HG03196 (cell line): ENCODE data around the gene TIMM21.
A peak's percentile ranks its signal among the peaks of the same experiment; 100 is the strongest.

Experiments used
- ATAC-seq: cut with Tn5 transposase; IDR thresholded peaks from one replicate; pipeline ENCODE4 v1.9.1; 2021; ENCODE audit not compliant: unreplicated experiment

Gene TIMM21

DNA sequence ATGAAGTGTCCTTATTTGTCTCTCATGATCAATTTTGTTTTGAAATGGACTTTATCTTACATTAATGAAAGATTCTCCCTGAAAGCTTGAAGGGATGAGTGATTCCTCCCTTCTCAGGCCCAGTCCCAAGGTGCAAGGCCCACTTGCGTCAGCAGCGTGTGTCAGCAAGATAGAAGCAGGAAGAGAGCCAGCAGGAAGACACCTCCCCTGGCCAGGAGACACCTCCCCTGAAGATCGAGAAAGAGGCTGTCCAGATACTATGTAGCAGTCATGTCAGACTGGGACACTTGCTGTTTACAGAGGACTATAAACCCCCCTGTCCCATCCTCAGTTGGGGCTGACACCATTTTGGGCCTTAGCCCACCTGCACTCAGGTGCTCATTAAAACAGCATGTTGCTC, 38.3 kb downstream of the TIMM21 start:
- no peak for ATAC-seq

DNA sequence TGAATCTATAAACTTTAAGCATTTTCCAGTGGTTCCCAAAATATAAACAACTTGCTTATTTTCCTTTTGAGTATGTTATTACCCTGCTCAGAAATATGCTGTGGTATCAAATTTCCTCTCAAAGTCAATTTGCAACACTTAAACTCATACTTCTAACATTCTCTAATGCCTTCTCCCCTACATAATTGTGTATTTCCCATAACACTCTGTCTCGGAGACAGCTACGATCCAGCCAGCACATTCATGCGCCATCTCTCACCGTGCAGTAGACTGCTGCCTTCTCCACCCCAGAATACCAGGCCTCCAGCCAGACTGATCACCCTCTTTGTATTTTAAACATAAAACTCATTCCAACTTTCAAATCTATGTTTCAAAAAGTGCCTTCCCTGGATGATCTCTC, 41.8 kb downstream of the TIMM21 start:
- no peak for ATAC-seq

DNA sequence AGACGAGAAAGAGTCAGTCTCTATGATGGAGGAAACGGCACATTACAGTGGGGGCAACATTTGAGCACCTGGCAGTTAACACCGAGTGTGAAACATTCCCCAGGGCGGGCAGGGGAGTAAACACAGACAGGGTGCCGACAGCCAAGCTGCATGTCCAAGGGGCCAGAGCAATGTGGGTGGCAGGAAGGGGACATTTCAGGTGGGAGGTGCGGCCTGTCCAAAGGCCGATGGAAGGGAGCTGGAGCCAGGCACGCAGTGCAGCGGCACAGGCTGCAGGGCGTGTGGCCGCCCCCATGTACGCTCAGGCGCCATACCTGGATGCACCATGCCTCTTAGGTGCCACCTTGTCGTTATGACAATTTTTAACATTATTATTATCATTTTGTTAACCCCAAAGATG, 43.3 kb downstream of the TIMM21 start:
- no peak for ATAC-seq

GRCh38 chr18:74194691-74195090, 46.4 kb downstream of the TIMM21 start:
- no peak for ATAC-seq

DNA sequence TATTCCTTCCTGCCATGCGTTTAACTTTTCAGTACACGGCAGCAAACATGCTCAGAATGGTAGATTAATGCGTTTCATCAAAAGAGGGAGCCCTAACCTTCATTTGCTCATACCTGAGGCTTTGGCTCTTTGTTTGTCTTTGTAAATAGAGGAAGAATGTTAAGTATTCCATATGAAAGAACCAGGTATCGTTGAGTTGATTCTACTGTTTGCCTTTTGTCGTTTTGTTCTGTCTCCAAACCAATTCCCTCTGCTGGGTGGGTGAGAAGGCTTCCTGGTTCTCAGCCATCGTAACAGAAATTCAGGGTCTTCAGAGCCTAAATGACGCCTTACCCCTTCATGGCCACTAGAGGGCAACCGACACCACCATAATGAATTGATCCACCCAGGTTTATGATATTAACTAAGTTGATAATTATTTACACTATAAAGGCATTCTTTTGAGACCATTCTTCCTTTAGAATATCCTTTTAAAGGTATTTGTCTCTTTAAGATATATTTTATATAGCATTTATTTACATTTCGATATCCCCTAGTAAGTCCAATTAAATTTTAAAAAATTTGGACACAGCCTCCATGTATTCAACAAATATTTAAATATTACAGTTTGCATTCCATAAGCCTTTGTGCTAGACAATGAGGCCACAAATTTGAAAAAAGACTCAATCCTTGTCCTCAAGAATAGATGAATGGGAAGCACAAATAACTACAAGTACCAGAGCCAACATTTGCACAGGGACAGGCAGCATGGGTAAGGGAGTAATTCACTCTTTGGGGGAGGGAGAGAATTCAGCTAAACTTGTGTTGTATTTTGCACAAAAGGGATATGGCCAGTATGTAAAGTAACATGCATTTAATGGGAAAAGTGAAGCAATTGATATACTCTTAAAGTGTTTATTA, 48.1 kb downstream of the TIMM21 start:
- ATAC-seq = peak; percentile 85

GRCh38 chr18:74197705-74198341, 49.5 kb downstream of the TIMM21 start:
- no peak for ATAC-seq

DNA sequence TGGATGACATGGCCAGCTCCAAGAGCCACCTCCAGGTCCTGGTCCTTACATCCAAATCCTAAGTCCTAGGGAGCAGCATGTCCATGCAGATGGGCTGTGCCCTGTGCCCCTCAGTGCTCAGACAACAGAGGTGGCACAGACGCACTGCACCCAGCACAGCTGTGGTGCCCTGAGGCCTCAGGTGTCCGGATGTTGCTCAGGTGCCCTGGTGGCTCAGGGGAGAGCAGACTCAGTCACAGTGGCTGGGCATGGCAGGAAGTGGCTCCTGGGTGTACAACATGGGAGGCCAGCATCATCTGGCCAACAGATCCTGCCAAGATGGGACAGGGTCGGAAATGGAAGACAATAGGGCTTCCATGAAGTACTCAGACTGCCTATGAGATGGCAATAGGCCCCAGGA, 50.1 kb downstream of the TIMM21 start:
- ATAC-seq = no peak

GRCh38 chr18:74200780-74201179, 52.5 kb downstream of the TIMM21 start:
- ATAC-seq = no peak

DNA sequence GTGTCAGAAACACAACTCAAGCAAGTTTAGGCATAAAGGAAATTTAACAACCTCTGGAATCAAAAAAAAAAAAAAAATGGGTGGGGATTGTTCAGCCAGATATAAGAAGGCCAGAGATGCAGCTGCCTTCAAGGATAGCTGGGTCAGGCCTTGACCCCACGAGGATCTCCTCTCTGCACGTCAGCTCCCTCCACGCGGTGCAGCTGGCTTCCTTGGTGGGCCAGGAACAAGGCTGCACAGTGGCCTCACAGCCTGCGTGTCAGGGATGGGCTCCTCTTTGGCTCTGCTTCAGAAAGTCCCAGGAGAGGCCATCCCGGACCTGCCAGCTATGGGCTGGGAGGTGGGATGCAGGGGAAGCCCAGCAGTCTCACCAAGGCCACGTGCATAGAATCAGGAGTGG, 55.5 kb downstream of the TIMM21 start:
- ATAC-seq = no peak

DNA sequence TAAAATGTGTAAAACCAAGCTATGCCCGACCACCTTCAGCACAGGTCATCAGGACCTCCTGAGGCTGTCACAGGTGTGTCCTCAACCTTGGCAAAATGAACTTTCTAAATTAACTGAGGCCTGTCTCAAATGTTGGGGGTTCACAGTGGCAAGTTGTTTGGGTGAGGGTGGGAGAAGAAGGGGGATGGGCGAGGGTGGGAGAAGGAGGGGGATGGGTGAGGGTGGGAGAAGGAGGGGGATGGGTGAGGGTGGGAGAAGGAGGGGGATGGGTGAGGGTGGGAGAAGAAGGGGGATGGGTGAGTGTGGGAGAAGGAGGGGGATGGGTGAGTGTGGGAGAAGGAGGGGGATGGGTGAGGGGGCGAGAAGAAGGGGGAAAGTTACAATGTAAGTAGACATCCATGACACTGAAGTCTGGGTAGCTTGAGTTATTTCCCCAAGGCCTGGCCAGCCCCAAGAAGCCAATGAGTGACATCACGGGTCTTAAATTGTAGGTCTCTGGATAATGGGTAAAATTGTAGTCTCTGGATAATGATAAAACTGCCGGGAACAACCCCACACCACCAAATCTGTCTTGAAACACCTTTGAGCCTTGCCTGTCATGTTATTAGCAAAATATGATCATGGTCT, 56.3 kb downstream of the TIMM21 start:
- ATAC-seq = no peak
